Parathyroid adenoma (tissue), 2 donors: ENCODE measurements around the gene DIAPH1.

Experiments
- H2AFZ ChIP-seq: fragments of 300-600 bp; sonication (generic); one replicate; pipeline ENCODE4 v1.7.0; 2017; ENCODE audit warnings: antibody characterized with exemption, mild to moderate bottlenecking
- H3K27ac ChIP-seq: fragments of 300-600 bp; sonication (generic); one replicate; pipeline ENCODE4 v1.7.0; 2017
- H3K27me3 ChIP-seq: fragments of 300-600 bp; sonication (generic); one replicate; pipeline ENCODE4 v1.7.0; 2017; ENCODE audit warnings: low read length; ENCODE audit not compliant: control insufficient read depth, insufficient read depth
- H3K36me3 ChIP-seq: fragments of 300-600 bp; sonication (generic); one replicate; pipeline ENCODE4 v1.7.0; 2017; ENCODE audit warnings: low read length; ENCODE audit not compliant: control insufficient read depth, insufficient read depth
- H3K4me1 ChIP-seq: fragments of 300-600 bp; sonication (generic); one replicate; pipeline ENCODE4 v1.7.0; 2017; ENCODE audit warnings: control low read depth
- H3K4me2 ChIP-seq: fragments of 300-600 bp; sonication (generic); one replicate; pipeline ENCODE4 v1.7.0; 2017; ENCODE audit warnings: low read length
- H3K4me3 ChIP-seq: fragments of 300-600 bp; sonication (generic); one replicate; pipeline ENCODE4 v1.7.0; 2017; ENCODE audit warnings: low read depth, low read length
- H3K79me2 ChIP-seq: fragments of 300-600 bp; sonication (generic); one replicate; pipeline ENCODE4 v1.7.0; 2017; ENCODE audit warnings: control low read depth
- H3K9ac ChIP-seq: fragments of 300-600 bp; sonication (generic); one replicate; pipeline ENCODE4 v1.7.0; 2017; ENCODE audit warnings: mild to moderate bottlenecking
- H3K9me3 ChIP-seq: fragments of 300-600 bp; sonication (generic); one replicate; pipeline ENCODE4 v1.7.0; 2017; ENCODE audit warnings: low read length; ENCODE audit not compliant: control insufficient read depth
- TF ChIP-seq, protein P1 (sequence below): fragments of 300-600 bp; sonication (generic); IDR thresholded peaks from one replicate; pipeline ENCODE4 v1.7.0; 2017; ENCODE audit warnings: antibody characterized with exemption, mild to moderate bottlenecking
- donor health status: primary hyperparathyroidism.

Gene DIAPH1

DNA sequence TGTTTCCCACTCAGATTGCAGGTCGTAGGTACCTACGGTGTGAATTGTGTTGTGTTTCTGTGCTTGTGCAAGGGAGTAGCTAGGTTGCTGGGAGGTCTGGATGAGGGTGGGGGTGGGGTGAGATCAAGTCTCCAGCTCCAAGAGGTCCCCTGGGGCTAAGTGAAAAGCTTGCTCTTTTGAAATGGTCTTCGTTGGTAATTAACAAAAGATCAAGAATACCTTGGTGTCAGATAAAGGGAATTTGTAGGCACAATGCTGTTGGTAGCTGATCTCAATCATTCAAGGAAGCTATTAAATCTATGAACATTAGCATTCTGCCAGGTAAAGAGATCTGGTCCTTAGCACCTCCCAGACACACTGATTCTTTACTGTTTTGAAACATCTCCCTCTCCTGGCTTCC is 134.9 kb downstream of the DIAPH1 start:
- H3K4me2 ChIP-seq = no peak overlapping the region
- no peaks in the 10 kb centered on the region for H3K27me3 ChIP-seq
- H3K27ac ChIP-seq = no peak overlapping the region
- TF ChIP-seq, protein P1, sequence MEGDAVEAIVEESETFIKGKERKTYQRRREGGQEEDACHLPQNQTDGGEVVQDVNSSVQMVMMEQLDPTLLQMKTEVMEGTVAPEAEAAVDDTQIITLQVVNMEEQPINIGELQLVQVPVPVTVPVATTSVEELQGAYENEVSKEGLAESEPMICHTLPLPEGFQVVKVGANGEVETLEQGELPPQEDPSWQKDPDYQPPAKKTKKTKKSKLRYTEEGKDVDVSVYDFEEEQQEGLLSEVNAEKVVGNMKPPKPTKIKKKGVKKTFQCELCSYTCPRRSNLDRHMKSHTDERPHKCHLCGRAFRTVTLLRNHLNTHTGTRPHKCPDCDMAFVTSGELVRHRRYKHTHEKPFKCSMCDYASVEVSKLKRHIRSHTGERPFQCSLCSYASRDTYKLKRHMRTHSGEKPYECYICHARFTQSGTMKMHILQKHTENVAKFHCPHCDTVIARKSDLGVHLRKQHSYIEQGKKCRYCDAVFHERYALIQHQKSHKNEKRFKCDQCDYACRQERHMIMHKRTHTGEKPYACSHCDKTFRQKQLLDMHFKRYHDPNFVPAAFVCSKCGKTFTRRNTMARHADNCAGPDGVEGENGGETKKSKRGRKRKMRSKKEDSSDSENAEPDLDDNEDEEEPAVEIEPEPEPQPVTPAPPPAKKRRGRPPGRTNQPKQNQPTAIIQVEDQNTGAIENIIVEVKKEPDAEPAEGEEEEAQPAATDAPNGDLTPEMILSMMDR = no peak
- no peaks in the 10 kb centered on the region for H3K36me3 ChIP-seq
- peaks cover 17% of the 10 kb centered on the region for H3K4me1 ChIP-seq
- H3K9ac ChIP-seq = peak overlapping the region; percentile 0
- no peak overlapping the region for H2AFZ ChIP-seq
- H3K79me2 ChIP-seq = peaks cover 60% of the 10 kb centered on the region
- no peaks in the 10 kb centered on the region for H3K9me3 ChIP-seq
- H3K4me3 ChIP-seq = no peak overlapping the region

DNA sequence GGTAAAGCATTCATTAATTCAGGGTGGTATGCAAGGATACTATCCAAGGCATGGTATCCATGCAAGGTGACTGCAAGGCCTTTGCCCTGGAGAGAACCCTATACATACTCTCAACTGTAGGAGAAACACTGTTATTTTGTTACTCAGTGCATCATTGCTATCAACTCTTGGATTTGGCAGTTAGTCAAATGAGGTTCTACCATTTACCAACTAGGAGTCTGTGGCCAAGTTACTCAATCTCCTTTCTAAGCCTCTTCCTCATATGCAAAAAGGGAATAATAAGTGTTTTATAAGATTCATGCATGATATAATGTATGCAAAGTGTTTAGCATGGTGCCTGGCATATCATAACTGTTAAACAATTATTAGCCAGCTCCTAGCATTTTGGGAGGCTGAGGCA is 139.0 kb downstream of the DIAPH1 start:
- Histone ChIP-seq H2AFZ (no peak overlapping the region), H3K4me1 (peaks cover 34% of the 10 kb centered on the region), H3K9ac (no peak overlapping the region), H3K4me2 (no peak overlapping the region), H3K4me3 (no peak overlapping the region), H3K36me3 (no peaks in the 10 kb centered on the region), H3K27me3 (no peaks in the 10 kb centered on the region), H3K27ac (no peak overlapping the region), H3K79me2 (peaks cover 63% of the 10 kb centered on the region), H3K9me3 (no peaks in the 10 kb centered on the region)
- TF ChIP-seq, protein P1 = no peak

DNA sequence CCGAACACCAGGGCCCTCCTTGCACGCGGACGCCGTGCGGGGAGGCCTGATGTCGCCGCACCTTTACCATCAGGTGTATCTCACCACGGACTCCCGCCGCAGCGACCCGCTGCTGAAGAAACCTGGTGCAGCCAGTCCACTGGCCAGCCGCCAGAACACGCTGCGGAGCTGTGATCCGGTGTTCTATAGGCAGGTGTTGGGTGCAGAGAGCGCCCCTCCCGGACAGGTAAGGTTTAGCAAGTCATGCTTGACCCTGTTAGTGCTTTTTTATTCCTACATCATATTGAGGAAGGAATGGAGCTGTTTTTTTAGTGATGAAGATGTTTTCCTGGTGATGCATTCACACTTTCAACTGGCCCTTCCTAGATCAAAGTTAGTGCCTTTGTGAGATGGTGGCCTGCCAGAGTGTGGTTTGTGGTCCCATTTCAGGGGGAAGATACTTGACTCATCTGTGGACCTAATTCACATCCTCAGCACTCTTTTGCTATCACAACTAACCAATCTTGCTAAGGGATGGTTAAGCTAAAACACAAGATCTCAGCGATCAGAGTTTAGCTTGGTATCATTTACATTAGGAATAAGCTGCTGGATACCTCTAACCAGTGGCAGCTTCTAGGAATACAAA is 140.4 kb downstream of the DIAPH1 start:
- no peaks in the 10 kb centered on the region for H3K36me3 ChIP-seq
- H3K27me3 ChIP-seq = no peaks in the 10 kb centered on the region
- peaks cover 54% of the 10 kb centered on the region for H3K79me2 ChIP-seq
- H3K27ac ChIP-seq = no peak overlapping the region
- H3K4me2 ChIP-seq = peak overlapping the region; percentile 18
- no peaks in the 10 kb centered on the region for H3K9me3 ChIP-seq
- no peak overlapping the region for H3K4me3 ChIP-seq
- peaks cover 28% of the 10 kb centered on the region for H3K4me1 ChIP-seq
- TF ChIP-seq, protein P1 = peak; percentile 74
- no peak overlapping the region for H3K9ac ChIP-seq
- H2AFZ ChIP-seq = no peak overlapping the region

DNA sequence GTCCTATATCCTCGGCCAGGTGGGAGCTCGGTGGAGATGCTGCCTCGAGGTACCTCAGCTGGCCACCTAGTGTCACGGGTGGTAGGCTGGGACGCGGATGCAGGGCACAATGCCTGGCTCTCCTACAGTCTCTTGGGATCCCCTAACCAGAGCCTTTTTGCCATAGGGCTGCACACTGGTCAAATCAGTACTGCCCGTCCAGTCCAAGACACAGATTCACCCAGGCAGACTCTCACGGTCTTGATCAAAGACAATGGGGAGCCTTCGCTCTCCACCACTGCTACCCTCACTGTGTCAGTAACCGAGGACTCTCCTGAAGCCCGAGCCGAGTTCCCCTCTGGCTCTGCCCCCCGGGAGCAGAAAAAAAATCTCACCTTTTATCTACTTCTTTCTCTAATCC is 141.0 kb downstream of the DIAPH1 start:
- peaks cover 49% of the 10 kb centered on the region for H3K79me2 ChIP-seq
- TF ChIP-seq, protein P1 = no peak
- no peak overlapping the region for H2AFZ ChIP-seq
- no peaks in the 10 kb centered on the region for H3K27me3 ChIP-seq
- no peaks in the 10 kb centered on the region for H3K36me3 ChIP-seq
- H3K4me1 ChIP-seq = peaks cover 28% of the 10 kb centered on the region
- H3K27ac ChIP-seq = no peak overlapping the region
- H3K9ac ChIP-seq = no peak overlapping the region
- H3K4me2 ChIP-seq = peak overlapping the region; percentile 18
- no peak overlapping the region for H3K4me3 ChIP-seq
- no peaks in the 10 kb centered on the region for H3K9me3 ChIP-seq

DNA sequence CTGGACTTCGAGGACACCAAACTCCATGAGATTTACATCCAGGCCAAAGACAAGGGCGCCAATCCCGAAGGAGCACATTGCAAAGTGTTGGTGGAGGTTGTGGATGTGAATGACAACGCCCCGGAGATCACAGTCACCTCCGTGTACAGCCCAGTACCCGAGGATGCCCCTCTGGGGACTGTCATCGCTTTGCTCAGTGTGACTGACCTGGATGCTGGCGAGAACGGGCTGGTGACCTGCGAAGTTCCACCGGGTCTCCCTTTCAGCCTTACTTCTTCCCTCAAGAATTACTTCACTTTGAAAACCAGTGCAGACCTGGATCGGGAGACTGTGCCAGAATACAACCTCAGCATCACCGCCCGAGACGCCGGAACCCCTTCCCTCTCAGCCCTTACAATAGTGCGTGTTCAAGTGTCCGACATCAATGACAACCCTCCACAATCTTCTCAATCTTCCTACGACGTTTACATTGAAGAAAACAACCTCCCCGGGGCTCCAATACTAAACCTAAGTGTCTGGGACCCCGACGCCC is 141.7 kb downstream of the DIAPH1 start:
- H3K27me3 ChIP-seq = no peaks in the 10 kb centered on the region
- peak overlapping the region; percentile 91 for H3K4me2 ChIP-seq
- no peak overlapping the region for H2AFZ ChIP-seq
- H3K27ac ChIP-seq = peak overlapping the region; percentile 92
- H3K79me2 ChIP-seq = peaks cover 46% of the 10 kb centered on the region
- H3K9me3 ChIP-seq = no peaks in the 10 kb centered on the region
- no peak overlapping the region for H3K9ac ChIP-seq
- peaks cover 28% of the 10 kb centered on the region for H3K4me1 ChIP-seq
- H3K4me3 ChIP-seq = peak overlapping the region; percentile 59
- no peaks in the 10 kb centered on the region for H3K36me3 ChIP-seq
- TF ChIP-seq, protein P1 = no peak
